GM19455 (cell line): ENCODE data around the gene DES.
"Not testable (repeated sequence)": the region's sequence is repeated elsewhere in the genome, so short reads cannot be mapped to it uniquely, and the experiment has no call there.

ENCODE experiments used
- ATAC-seq: cut with Tn5 transposase; IDR thresholded peaks from one replicate; pipeline ENCODE4 v1.9.1; 2021; ENCODE audit not compliant: unreplicated experiment

Gene DES

GRCh38 chr2:219418155-219419011 lies at the start of gene DES:
Gene DES, plus strand, starts transcription at chr2:219418377. Its CDS starts 86 bp downstream, at chr2:219418463.
- no peak for ATAC-seq

- ATAC-seq = no peak
Observed at GRCh38 chr2:219368690-219369191, 49.4 kb upstream of the DES start.

- ATAC-seq = no peak
Observed at GRCh38 chr2:219369447-219369861, 48.7 kb upstream of the DES start.

GRCh38 chr2:219378163-219378851 lies 39.9 kb upstream of the DES start:
- ATAC-seq = no peak

GRCh38 chr2:219380926-219381325 lies 37.3 kb upstream of the DES start:
- no peak for ATAC-seq

- ATAC-seq = no peak
Observed at GRCh38 chr2:219381448-219381847, 36.7 kb upstream of the DES start.

- no peak for ATAC-seq
Observed at GRCh38 chr2:219384083-219384713, 34.0 kb upstream of the DES start.

GRCh38 chr2:219384859-219385258 lies 33.3 kb upstream of the DES start:
- ATAC-seq = no peak

GRCh38 chr2:219385958-219386520 lies 32.1 kb upstream of the DES start:
- no peak for ATAC-seq

- ATAC-seq = no peak
Observed at GRCh38 chr2:219386532-219387280, 31.5 kb upstream of the DES start.

GRCh38 chr2:219387306-219388120 lies 30.7 kb upstream of the DES start, which contains the start of gene DNPEP:
Gene DNPEP, minus strand, starts transcription at chr2:219387912. Its CDS starts 118 bp downstream, at chr2:219387794.
- peak; percentile 63 for ATAC-seq

- peak; percentile 78 for ATAC-seq
Observed at GRCh38 chr2:219388121-219388906, 29.9 kb upstream of the DES start.

GRCh38 chr2:219388907-219389156 lies 29.3 kb upstream of the DES start:
- no peak for ATAC-seq

- no peak for ATAC-seq
Observed at GRCh38 chr2:219392754-219393153, 25.4 kb upstream of the DES start.

- not testable (repeated sequence) for ATAC-seq
Observed at GRCh38 chr2:219395056-219395455, 23.1 kb upstream of the DES start.

- ATAC-seq = no peak
Observed at GRCh38 chr2:219395609-219396008, 22.6 kb upstream of the DES start.

- no peak for ATAC-seq
Observed at GRCh38 chr2:219396863-219397457, 21.2 kb upstream of the DES start.

GRCh38 chr2:219398721-219399363 lies 19.3 kb upstream of the DES start:
- no peak for ATAC-seq
